Non-pigmented ciliary epithelial cell (primary cell): ENCODE measurements around the gene NR2F6.
"Not testable (repeated sequence)": the region's sequence is repeated elsewhere in the genome, so short reads cannot be mapped to it uniquely, and the experiment has no call there.

Source experiments
- DNase-seq: peaks from one replicate; pipeline ENCODE4 v3.0.0-alpha.2; 2010; ENCODE audit warnings: low read depth

The NR2F6 gene

DNA sequence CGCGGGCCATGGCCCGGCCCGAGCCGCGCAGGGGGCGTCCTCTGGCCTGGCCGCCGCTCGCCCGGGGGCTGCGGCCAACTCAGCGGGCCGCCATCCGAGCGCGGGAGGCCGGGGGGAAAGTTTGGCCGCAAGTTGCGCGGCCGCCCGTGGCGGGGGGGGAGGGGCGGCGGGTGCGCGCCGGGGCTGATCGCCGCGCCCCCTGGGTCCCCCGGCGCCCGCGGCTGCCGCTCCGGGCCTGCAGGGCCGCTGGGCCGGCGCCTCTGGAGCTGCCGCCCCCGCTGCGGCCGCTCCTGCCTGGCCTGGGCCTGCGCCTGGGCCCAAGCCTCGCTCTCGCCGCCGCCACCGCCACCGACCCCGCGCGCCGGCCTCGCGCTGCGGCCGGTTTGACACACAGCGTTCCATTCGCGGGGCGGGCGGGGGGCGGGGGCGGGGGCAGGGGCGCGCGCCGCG, at the start of gene NR2F6:
NR2F6 (minus strand) TSS at position 385 of the 450 bp plus-strand sequence. CDS start 699 bp downstream, outside the sequence.
- no peak for DNase-seq

DNA sequence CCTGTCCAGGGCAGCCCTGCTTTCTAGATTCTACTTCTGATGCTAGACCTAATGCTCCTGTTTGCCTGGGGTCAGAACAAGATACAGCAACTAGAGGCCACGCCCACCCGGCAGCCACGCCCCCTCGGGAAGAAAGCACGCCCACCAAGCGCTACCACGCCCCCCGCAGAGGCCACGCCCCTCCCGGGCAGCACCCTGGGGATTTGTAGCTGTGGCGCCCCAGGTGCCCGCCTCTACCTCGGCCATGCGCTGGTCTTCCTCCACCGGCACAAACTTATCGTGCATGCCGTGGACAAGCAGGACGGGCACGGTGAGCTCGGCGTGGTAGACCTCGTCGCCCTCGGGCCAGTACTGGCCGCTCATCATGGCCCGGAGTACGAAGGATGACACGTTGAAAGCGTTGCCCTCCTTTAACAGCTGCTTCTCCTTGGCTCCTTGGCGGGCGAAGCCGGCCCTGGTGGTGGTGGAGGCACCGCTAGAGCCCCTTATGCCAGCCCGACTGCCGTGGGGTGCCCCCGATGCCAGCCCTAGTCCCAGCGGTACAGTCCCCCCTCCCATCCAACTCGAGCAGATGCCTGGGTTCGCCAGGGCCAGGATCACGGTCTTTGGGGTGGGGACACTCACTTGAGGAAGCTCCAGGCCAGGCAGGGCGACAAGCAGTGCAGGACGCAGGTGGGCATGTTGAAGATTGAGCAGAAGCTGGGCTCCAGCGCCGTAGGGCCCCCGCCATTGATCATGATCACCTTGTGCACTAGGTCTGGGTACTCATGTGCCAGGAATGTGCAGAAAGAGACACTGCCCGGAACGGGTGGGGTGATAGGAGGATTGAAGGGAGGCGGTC, 48.6 kb upstream of the NR2F6 start:
- no peak for DNase-seq

DNA sequence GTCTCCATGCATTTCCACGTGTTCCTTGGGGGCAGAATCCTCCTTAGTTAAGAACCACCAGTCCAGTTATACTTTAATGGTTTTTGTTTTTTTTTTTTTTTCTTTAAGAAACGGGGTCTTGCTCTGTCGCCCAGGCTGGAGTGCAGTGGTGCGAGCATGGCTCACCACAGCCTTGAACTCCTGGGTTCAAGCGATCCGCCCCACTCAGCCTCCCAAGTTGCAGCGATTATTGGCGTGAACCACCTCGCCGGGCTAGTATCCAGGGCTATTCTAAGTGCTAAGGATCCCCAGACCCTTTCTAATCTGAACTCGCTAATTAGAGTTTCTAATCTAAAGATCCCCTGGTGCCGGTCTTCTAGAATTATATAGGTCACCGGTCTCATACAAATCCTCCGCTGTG, 47.9 kb upstream of the NR2F6 start:
- DNase-seq, result no peak

DNA sequence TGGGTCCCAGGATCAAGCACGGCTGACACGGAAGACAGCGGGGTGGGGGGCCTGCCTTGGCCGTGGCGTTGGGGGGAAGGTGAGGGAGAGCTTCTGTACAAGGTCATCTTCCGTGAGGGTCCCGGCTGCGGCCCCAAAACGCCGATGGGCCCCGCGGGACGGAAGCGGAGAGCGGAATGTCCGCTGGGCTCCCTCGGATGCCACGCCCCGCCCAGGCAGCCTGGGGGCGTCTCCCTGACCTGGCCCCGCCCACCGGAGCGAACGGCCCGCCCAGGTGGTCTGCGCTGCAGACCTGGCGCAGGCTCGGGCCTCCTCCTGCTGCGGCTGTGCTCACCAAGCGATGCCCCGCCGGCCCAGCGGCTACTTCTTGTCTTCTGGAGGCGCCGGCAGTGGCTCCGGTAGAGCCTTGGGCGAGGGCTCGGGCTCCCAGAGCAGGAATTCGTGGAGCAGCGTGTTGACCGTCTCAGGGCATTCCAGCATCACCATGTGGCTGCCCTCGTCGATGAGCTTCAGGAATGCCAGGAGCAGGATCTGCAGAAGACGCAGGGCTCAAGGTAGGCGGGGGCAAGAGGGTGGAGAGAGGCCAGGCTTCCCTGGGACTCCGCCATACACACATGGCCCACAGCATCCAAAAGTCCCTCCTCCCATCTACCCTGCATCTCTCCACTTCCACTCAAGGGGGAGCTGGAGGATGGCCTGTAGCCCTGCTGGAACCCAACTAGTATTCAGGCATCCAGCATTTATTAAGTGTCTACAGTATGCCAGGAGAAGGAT, 46.8 kb upstream of the NR2F6 start:
- DNase-seq, result no peak

DNA sequence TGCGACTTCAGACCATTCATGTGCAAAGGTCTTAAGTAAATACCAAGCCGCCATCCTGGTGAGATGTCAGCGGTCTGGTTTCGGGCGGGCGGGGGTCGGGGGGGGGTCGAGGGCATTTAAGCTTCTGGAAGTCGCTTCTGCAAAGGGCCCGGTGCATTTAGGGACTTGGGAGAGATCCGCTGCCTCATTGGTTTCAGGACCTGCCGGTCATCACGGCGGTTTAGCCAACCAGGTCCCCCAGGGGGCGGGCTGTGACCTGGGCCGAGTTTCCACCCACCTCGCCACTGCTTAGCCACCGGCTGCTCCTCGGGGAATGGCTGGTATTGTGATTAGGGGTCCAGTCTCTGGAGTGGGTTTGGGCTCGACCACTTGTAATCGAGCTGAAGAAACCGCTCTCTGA, 43.8 kb upstream of the NR2F6 start:
- peak; percentile 79 for DNase-seq

DNA sequence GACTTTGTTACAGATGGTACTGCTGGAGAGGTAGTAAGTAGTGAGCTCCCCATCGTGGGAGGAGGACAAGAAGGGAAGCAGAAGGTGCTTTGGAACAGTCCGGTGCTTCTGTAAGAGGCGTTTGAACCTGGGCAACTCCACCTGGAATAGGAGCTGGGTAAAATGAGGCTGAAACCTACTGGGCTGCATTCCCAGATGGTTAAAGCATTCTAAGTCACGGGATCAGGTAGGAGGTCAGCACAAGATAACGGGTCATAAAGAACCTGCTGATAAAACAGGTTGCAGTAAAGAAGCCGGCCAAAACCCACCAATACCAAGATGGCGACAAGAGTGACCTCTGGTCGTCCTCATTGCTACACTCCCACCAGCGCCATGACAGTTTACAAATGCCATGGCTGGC, 41.0 kb upstream of the NR2F6 start:
- no peak for DNase-seq

DNA sequence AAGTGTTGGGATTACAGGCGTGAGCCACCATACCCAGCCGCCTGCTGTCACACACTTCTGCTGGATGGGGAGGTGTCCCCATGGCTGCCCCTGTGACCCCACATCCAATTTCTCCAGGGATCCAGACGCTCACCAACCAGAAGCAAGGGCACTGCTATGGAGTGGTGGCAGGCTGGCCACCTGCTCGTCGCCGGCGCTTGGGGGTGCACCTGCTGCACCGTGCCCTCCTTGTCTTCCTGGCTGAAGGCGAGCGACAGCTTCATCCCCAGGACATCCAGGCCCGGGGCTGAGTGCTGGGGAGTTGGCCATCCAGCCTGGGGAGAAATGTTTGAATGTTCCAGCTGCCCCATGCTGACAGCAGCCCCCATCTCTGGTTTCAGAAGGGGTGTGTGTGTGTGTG, 40.5 kb upstream of the NR2F6 start:
- DNase-seq, result no peak

DNA sequence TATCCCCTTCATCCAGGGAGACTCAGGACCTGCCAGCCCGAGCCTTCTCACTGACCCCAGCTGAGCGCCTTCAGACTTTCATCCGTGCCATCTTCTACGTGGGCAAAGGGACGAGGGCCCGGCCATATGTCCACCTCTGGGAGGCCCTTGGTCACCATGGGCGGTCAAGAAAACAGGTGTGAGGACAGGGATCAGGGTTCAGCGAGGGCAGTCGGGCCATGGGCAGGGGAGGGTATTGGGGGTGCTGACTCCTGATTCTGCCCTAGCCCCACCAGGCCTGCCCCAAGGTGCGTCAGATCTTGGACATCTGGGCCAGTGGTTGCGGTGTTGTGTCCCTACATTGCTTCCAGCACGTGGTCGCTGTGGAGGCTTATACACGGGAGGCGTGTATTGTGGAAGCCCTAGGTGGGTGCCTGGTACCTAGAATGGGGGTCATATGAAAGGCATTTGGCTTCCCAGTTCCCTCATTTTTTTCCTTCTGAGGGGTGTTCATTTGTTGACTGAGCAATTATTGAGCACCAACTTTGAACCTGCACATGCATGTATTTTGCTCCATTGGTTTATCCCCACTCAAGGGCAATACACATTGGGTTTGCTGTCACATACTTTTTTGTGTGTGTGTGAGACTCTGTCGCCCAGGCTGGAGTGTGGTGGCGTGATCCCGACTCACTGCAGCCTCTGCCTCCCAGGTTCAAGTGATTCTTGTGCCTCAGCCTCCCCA, 39.9 kb upstream of the NR2F6 start:
- DNase-seq, result no peak

DNA sequence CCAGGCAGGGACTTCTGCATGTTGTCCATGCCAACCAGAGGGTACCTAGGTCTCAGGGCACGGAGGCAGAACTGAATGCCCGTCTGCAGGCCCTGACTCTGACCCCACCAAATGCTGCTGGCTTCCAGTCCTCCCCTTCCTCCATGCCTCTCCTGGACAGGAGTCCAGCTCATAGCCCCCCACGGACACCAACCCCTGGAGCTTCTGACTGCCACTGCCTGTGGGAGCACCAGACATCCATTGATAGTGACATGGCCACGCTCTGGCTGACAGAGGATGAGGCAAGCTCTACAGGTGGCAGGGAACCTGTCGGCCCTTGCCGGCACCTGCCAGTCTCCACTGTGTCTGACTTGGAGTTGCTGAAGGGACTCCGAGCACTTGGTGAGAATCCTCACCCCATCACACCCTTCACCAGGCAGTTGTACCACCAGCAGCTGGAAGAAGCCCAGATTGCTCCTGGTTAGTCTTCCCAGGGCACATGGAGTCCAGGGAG, 37.8 kb upstream of the NR2F6 start:
- no peak for DNase-seq

DNA sequence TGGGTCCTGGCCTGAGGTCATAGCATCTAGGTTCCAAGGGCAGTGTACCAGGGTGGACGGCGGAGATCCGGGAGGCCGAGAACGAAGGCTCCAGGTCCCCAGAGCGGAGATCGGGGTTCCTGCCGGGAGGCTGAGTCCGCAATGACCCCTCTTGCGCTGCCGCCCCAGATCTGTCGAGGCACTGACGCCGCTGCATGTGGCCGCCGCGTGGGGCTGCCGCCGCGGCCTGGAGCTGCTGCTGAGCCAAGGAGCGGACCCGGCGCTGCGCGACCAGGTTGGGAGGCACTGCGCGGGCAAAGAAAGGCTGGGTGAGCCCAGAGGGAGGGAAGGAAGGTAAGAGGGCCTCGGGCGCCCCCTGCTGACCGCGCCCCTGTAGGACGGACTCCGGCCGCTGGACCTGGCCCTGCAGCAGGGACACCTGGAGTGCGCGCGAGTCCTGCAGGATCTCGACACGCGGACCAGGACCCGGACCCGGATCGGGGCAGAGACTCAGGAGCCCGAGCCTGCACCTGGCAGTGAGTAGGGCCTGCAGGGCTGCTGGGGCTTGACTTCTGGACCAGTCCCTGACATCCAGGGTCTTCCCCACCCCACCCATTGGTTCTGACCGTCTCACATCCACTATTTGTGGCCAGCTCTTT, 36.9 kb upstream of the NR2F6 start:
- DNase-seq, result no peak

DNA sequence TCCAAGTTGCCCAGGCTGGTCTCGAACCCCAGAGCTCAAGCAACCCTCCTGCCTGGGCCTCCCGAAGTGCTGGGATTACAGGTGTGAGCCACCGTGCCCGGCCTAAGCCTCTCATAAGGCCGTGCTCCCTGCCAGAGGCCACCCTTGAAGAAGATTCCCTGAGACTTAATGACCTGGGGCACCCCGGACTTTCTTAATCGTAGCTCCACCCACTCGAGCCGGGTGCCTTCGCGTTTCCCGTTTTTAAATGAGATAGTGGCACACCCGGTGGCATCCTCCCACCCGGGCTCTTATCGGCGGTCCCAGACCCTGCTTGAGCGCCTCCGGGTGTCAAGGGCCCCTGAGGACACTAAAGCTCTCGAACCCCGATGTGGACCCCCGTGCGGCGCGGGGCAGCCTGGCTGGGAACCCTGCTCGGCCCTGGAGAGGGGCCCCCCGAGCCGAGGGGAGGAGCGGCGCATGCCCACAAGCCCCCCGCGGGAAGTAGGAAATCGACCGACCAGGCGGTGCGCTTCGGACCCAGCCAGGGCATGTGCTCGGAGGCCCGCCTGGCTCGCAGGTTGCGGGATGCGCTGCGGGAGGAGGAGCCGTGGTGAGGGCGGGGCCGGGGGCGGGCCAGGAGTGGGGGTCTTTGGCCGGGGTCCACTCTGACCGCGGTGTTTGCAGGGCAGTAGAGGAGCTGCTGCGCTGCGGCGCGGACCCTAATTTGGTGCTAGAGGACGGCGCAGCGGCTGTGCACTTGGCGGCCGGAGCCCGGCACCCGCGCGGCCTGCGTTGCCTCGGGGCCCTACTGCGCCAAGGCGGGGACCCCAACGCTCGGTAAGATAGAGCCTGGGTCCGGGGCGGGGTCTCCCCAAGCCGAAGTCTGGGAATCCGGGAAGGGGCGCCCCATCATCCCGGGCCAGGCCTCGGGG, 35.9 kb upstream of the NR2F6 start, which contains the start of gene ANKLE1:
ANKLE1 (plus strand) TSS at position 511 of the 914 bp plus-strand sequence; CDS start at position 531, 20 bp downstream.
- DNase-seq, result no peak

DNA sequence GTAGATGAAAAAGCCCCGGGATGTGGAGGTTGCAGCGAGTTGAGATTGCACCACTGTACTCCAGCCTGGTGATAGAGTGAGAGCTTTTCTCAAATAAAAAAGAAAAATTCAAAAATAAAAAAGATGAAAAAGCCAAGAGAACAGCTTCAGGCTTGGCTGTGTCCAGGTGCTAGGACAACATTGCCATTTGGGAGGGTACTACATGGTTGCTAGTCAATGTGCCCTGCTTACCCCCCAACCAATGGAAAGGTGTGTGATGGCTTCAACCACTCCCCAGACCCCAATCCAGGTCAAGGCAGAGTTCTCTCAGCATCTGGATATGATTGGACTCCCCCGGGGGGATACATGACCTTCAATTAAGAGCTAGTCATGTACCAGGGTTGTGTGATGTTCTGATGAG, 33.7 kb upstream of the NR2F6 start:
- DNase-seq, result no peak

DNA sequence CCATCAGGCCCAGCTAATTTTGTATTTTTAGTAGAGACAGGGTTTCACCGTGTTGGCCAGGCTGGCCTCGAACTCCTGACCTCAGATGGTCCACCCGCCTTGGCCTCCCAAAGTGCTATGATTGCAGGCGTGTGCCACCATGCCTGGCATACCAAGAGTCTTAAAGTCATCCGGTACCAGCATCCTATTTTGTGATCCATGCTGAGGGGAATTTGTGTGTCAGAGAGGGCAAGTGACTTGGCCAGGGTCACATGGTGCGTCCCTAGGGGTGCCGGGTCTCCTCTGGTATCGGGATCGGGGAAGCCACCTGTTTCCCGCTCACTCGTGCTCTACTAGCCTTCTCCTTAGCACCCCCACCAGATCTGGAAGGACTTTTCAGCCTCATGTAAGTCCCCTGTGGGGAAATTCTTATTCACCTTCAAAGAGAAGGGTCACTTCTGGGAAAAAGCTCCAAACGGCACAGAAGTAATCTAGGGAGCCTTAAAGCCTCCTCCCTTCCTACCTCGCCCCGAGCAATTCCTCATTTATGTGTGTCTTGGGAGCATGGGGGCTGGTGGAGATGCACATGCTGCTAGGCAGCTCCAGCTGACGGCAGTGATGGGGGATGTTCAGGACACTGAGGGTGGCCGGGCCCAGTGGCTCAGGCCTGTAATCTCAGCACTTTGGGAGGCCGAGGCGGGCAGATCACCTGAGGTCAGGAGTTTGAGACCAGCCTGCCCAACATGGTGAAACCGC, 29.9 kb upstream of the NR2F6 start:
- no peak for DNase-seq

DNA sequence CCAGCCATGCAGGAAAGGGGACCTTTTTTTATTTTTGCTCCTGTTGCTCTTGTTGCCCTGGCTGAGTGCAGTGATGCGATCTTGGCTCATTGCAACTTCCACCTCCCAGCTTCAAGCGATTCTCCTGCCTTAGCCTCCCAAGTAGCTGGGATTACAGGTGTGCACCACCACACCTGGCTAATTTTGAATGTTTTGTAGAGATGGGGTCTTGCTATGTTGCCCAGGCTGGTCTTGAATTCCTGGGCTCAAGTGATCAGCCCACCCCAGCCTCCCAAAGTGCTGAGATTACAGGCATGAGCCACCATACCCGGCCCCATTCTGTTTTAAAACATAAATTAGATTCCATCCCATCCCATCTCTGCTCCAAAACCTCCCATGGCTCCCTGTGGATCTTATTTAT, 29.2 kb upstream of the NR2F6 start:
- not testable (repeated sequence) for DNase-seq

DNA sequence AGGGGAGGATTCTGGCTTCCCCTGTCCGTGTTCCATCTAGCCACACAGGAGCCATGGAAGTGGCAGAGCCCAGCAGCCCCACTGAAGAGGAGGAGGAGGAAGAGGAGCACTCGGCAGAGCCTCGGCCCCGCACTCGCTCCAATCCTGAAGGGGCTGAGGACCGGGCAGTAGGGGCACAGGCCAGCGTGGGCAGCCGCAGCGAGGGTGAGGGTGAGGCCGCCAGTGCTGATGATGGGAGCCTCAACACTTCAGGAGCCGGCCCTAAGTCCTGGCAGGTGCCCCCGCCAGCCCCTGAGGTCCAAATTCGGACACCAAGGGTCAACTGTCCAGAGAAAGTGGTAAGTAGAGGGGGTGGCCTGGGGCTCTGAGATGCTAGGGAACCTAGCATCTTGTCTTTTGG, 23.0 kb upstream of the NR2F6 start:
- no peak for DNase-seq

DNA sequence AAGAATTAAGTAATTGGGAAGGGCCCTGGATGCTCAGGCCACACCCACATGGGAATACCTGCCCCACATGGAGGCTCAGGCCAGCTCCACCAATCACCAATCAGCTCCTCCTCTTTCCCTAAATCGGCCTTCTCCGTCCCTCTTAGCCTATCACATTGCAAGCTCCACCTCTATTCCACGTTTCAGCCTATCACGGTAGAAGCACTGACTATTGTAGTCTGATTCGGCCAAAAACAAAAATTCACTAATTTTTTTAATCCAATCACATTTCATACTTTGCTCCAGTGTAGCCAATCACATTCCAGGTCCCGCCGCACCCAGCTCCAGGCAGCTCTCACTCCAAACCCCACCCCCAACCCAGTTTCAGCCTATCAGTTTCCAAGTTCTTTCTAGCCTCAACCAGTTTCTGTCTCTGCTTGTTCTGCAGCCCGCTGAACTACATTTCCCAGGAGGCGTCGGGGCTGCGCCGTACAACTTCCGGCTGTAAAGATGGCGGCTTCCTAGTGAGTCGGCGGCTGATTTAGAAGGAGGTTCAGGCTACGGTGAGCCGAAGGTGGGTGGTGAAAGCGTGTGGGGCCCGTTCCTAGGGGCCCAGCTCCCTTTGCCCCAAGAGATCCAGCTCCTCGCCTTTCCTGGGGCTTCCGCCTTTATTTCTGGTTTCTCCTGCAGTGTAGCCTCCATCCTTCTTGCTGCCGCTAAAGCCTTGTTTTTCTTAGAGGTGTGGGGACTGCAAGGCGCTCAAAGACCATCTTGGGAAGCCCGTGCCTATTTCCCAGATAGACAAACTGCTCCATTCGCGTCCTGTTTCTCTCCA, 21.5 kb upstream of the NR2F6 start, which contains the start of gene BABAM1:
BABAM1 (plus strand) TSS at position 469 of the 814 bp plus-strand sequence. CDS start 1,364 bp downstream, outside the sequence.
- peak; percentile 100 for DNase-seq

DNA sequence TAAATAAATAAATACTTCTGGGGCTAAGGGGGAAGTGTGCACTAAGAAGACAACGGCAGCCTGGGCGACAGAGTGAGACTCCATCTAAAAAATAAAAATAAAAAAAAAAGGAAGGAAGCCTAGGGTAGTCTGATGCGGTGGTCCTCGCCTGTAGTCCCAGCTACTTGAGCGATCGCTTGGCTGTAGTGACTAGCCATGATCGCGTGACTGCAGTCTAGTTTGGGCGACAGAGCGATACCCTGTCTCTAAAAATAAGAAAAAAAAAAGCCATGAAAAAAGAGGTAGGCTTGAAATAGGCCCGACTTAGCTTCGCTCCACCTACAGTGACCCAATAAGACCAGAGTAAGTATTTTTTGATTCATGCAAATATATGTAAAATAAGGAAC, 20.9 kb upstream of the NR2F6 start:
- no peak for DNase-seq

DNA sequence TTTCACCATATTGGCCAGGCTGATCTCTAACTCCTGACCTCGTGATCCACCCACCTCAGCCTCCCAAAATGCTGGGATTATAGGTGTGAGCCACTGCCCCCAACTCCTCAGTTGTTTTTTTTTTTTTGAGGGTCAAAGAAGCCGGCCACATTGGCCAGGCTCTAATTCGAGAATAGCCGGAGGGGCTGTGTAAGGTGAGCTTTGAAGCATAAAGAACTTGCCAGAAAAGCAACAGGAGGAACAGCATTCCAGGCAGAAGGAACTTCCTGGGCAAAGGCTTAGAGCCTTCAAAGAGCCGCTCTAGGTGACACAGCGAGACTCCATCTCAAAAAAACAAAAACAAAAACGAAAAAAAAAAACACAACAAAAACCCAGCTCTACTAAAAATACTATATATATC, 20.3 kb upstream of the NR2F6 start:
- no peak for DNase-seq

DNA sequence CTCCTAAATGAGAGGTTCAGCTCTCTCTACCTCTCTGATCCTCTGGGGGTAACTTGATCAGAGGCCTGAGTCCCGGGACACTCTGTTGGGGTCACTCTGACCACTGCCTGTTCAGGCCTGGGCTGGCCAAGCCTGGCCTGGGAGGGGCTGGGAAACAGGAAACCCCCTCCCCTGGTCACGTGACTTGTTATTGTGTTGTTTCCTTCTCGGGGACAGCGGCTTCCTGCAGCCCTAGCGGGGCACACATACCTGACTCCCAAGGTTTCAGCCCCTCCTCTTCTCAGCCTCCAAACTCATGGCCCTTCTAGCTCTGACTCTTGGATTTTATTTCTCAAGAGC, 18.9 kb upstream of the NR2F6 start, which contains the start of gene USHBP1:
USHBP1 (minus strand) TSS at position 105 of the 339 bp plus-strand sequence. CDS start 446 bp downstream, outside the sequence.
- DNase-seq, result no peak
